Neural progenitor cell (in vitro differentiated cells): ENCODE data around the gene C9orf57. TPM values are rescaled to one million over a fixed set of nuclear protein-coding genes. Genes with fewer than 3 reads are reported as not detected.

Experiments
- DNase-seq: peaks from one replicate; pipeline ENCODE4 v3.0.0-alpha.2; 2016; ENCODE audit warnings: low spot score
- H2AFZ ChIP-seq: fragments of 200-600 bp; sonication (generic); replicated peaks from 2 replicates; pipeline ENCODE4 v1.6.1; 2016; ENCODE audit warnings: antibody characterized with exemption
- H3F3A ChIP-seq: fragments of 200-600 bp; sonication (generic); 2 replicates; pipeline ENCODE4 v1.6.1; 2016; ENCODE audit warnings: antibody characterized with exemption, low read depth
- H3K27ac ChIP-seq: fragments of 200-600 bp; sonication (generic); 2 replicates; pipeline ENCODE4 v1.5.1; 2016; ENCODE audit warnings: mild to moderate bottlenecking
- H3K27me3 ChIP-seq: fragments of 200-600 bp; sonication (generic); 2 replicates; pipeline ENCODE4 v1.6.1; 2016; ENCODE audit warnings: mild to moderate bottlenecking, moderate library complexity
- H3K36me3 ChIP-seq: fragments of 200-600 bp; sonication (generic); 2 replicates; pipeline ENCODE4 v1.5.1; 2016
- H3K4me1 ChIP-seq: fragments of 200-600 bp; sonication (generic); 2 replicates; pipeline ENCODE4 v1.6.1; 2016; ENCODE audit warnings: mixed run types
- H3K4me2 ChIP-seq: fragments of 200-600 bp; sonication (generic); 2 replicates; pipeline ENCODE4 v1.6.1; 2016
- H3K4me3 ChIP-seq: fragments of 200-600 bp; sonication (generic); 2 replicates; pipeline ENCODE4 v1.5.1; 2016
- H3K79me2 ChIP-seq: fragments of 200-600 bp; sonication (generic); 2 replicates; pipeline ENCODE4 v1.6.1; 2016; ENCODE audit warnings: low read depth
- H3K9ac ChIP-seq: fragments of 200-600 bp; sonication (generic); 2 replicates; pipeline ENCODE4 v1.6.1; 2016
- H3K9me3 ChIP-seq: fragments of 200-600 bp; sonication (generic); 2 replicates; pipeline ENCODE4 v1.5.1; 2016; ENCODE audit warnings: low read depth
- H4K20me1 ChIP-seq: fragments of 200-600 bp; sonication (generic); 2 replicates; pipeline ENCODE4 v1.6.1; 2016; ENCODE audit warnings: low read depth
- H3K27ac Mint-ChIP-seq: 3 replicates; pipeline ENCODE4 v1.8.0; 2021; ENCODE audit warnings: mixed read lengths
- H3K27me3 Mint-ChIP-seq: 2 replicates; pipeline ENCODE4 v1.8.0; 2022; ENCODE audit warnings: low read depth, mild to moderate bottlenecking, inconsistent platforms, moderate library complexity, mixed read lengths; ENCODE audit not compliant: insufficient read depth
- H3K36me3 Mint-ChIP-seq: 3 replicates; pipeline ENCODE4 v1.8.0; 2021; ENCODE audit warnings: mixed read lengths
- H3K4me1 Mint-ChIP-seq: 3 replicates; pipeline ENCODE4 v1.8.0; 2021; ENCODE audit warnings: mixed read lengths
- H3K4me3 Mint-ChIP-seq: 3 replicates; pipeline ENCODE4 v1.8.0; 2021; ENCODE audit warnings: mild to moderate bottlenecking, moderate library complexity, mixed read lengths
- H3K9me3 Mint-ChIP-seq: 3 replicates; pipeline ENCODE4 v1.8.0; 2020; ENCODE audit warnings: mixed read lengths
- EZH2 ChIP-seq: fragments of 200-600 bp; sonication (generic); IDR thresholded peaks from 2 replicates; pipeline ENCODE4 v1.6.1; 2017; ENCODE audit warnings: antibody characterized with exemption, mild to moderate bottlenecking, moderate library complexity
- EZH2phosphoT487 ChIP-seq: fragments of 200-600 bp; sonication (generic); IDR thresholded peaks from 2 replicates; pipeline ENCODE4 v1.6.1; 2017; ENCODE audit warnings: antibody characterized with exemption
- small RNA-seq: library from RNA; depleted of rRNA; stranded (forward); fragments of <200 nt; gene quantifications from one replicate; pipeline ENCODE3, GENCODE V24; 2015
- total RNA-seq: library from RNA; depleted of rRNA; stranded (reverse); fragments of >200 nt; gene quantifications from 2 replicates; pipeline ENCODE4 v1.2.3, GENCODE V29; 2015; ENCODE audit warnings: low replicate concordance
- TF ChIP-seq, protein P1 (sequence below): fragments of 200-600 bp; sonication (generic); IDR thresholded peaks from 2 replicates; pipeline ENCODE4 v1.5.1; 2017; ENCODE audit warnings: antibody characterized with exemption, mild to moderate bottlenecking

Gene C9orf57
- total RNA-seq, 1 donor from 2014 or later = not detected

DNA sequence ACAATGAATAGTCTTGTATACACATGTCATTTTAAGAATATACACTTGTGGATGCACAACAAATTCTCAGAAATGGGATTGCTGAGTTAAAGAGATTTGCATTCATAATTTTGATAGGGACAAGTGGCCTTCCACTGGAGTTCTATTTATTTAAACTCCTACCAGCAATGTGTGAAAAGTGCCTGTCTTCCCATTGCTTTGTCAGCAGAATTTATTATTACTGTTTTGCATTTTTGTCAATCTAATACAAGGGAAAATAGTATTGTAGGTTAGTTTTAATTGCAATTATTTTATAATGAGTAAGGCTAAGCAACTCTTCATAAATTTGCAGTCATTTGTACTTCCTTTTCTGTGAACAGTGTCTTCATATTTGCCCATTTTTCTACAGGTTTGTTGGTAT, 55.0 kb downstream of the C9orf57 start:
- Histone ChIP-seq H3K27ac (no peak overlapping the region), H3K4me2 (no peak overlapping the region), H3K9me3 (no peaks in the 10 kb centered on the region), H4K20me1 (no peaks in the 10 kb centered on the region), H2AFZ (no peak overlapping the region), H3K4me1 (no peaks in the 10 kb centered on the region), H3K27me3 (no peaks in the 10 kb centered on the region), H3K4me3 (no peak overlapping the region), H3K36me3 (no peaks in the 10 kb centered on the region), H3K79me2 (no peaks in the 10 kb centered on the region), H3F3A (no peaks in the 10 kb centered on the region), H3K9ac (no peak overlapping the region)
- TF ChIP-seq EZH2 = no peak
- TF ChIP-seq EZH2phosphoT487 = no peak
- TF ChIP-seq, protein P1, sequence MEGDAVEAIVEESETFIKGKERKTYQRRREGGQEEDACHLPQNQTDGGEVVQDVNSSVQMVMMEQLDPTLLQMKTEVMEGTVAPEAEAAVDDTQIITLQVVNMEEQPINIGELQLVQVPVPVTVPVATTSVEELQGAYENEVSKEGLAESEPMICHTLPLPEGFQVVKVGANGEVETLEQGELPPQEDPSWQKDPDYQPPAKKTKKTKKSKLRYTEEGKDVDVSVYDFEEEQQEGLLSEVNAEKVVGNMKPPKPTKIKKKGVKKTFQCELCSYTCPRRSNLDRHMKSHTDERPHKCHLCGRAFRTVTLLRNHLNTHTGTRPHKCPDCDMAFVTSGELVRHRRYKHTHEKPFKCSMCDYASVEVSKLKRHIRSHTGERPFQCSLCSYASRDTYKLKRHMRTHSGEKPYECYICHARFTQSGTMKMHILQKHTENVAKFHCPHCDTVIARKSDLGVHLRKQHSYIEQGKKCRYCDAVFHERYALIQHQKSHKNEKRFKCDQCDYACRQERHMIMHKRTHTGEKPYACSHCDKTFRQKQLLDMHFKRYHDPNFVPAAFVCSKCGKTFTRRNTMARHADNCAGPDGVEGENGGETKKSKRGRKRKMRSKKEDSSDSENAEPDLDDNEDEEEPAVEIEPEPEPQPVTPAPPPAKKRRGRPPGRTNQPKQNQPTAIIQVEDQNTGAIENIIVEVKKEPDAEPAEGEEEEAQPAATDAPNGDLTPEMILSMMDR = no peak
- Mint-ChIP-seq H3K27ac (no peak overlapping the region), H3K4me1 (peaks cover 3% of the 10 kb centered on the region), H3K27me3 (no peaks in the 10 kb centered on the region), H3K4me3 (no peak overlapping the region), H3K36me3 (no peaks in the 10 kb centered on the region), H3K9me3 (peaks cover 5% of the 10 kb centered on the region)
- DNase-seq = no peak

Small RNAs within 50 kb of the gene (small RNA-seq; reads per million reads assigned to genes)
- gene HSPB1P1 = not detected

Other genes starting within 250 kb of the C9orf57 start
- 86.5 and 96.6 TPM in 2 replicates for gene ABHD17B, start 149.4 kb downstream of the C9orf57 start, total RNA-seq
- gene C9orf85, start 149.0 kb downstream of the C9orf57 start, total RNA-seq = 11.4 and 29.3 TPM in 2 replicates
- 2.5 and 2.7 TPM in 2 replicates for gene GDA, start 88.8 kb upstream of the C9orf57 start, total RNA-seq